ENCODE measurements around the gene NDRG2. TPM values are rescaled to one million over a fixed set of nuclear protein-coding genes. Genes with fewer than 3 reads are reported as not detected.

Gene NDRG2
- total RNA-seq, 4 donors from 2014 or later, result 111 to 563 (median 200) TPM

GRCh38 chr14:21018781-21019180 is 6.1 kb downstream of the NDRG2 start:
- Histone ChIP-seq H3K36me3 (no peaks in the 10 kb centered on the region), H3K4me3 (no peak overlapping the region), H3K27ac (peak overlapping the region; percentile 0 to 7), H3K27me3 (no peaks in the 10 kb centered on the region), H3K4me1 (peaks cover 3 to 4% of the 10 kb centered on the region in 2 donors), H3K9me3 (no peaks in the 10 kb centered on the region)
- intact Hi-C loops (cut with DNase I; ENCODE audit: low total_unique reads), result no loop called here
- DNase-seq, result no peak
- TF ChIP-seq CTCF (IDR thresholded peaks at IDR 0.05) (no peak), POLR2A (IDR thresholded peaks at IDR 0.05) (no peak)

- Histone ChIP-seq H3K27me3 (no peaks in the 10 kb centered on the region), H3K36me3 (no peaks in the 10 kb centered on the region), H3K9me3 (no peaks in the 10 kb centered on the region), H3K27ac (peak overlapping the region in 1 of 2 donors; percentile 7), H3K4me3 (no peak overlapping the region), H3K4me1 (peaks cover 3 to 4% of the 10 kb centered on the region in 2 donors)
- no peak for DNase-seq
- intact Hi-C loops (cut with DNase I; ENCODE audit: low total_unique reads), result no loop called here
- no peak for TF ChIP-seq CTCF (IDR thresholded peaks at IDR 0.05)
- TF ChIP-seq POLR2A (IDR thresholded peaks at IDR 0.05), result no peak
These were observed 6.6 kb downstream of the NDRG2 start for GRCh38 chr14:21018286-21018685.

GRCh38 chr14:21017528-21018245 is 7.2 kb downstream of the NDRG2 start:
- H3K36me3 ChIP-seq, result no peaks in the 10 kb centered on the region
- no peak for TF ChIP-seq POLR2A (IDR thresholded peaks at IDR 0.05)
- TF ChIP-seq CTCF (IDR thresholded peaks at IDR 0.05), result no peak
- no peak for DNase-seq
- intact Hi-C loops (cut with DNase I; ENCODE audit: low total_unique reads), result no loop called here
- peaks cover 3 to 4% of the 10 kb centered on the region in 2 donors for H3K4me1 ChIP-seq
- no peaks in the 10 kb centered on the region for H3K27me3 ChIP-seq
- H3K27ac ChIP-seq, result peak overlapping the region in 1 of 2 donors; percentile 21
- H3K9me3 ChIP-seq, result no peaks in the 10 kb centered on the region
- no peak overlapping the region for H3K4me3 ChIP-seq

- peaks cover 3 to 4% of the 10 kb centered on the region in 2 donors for H3K4me1 ChIP-seq
These were observed 8.3 kb downstream of the NDRG2 start for GRCh38 chr14:21016413-21017190.

More at GRCh38 chr14:21016413-21017190, 8.3 kb downstream of the NDRG2 start:
- Histone ChIP-seq H3K36me3 (no peaks in the 10 kb centered on the region), H3K4me3 (no peak overlapping the region), H3K27ac (peak overlapping the region in 1 of 2 donors; percentile 21), H3K9me3 (no peaks in the 10 kb centered on the region), H3K27me3 (no peaks in the 10 kb centered on the region)
- TF ChIP-seq POLR2A (IDR thresholded peaks at IDR 0.05), result no peak
- no peak for TF ChIP-seq CTCF (IDR thresholded peaks at IDR 0.05)
- no peak for DNase-seq
- intact Hi-C loops (cut with DNase I; ENCODE audit: low total_unique reads), result no loop called here
